ENCODE data around the gene JAKMIP1.

DNA sequence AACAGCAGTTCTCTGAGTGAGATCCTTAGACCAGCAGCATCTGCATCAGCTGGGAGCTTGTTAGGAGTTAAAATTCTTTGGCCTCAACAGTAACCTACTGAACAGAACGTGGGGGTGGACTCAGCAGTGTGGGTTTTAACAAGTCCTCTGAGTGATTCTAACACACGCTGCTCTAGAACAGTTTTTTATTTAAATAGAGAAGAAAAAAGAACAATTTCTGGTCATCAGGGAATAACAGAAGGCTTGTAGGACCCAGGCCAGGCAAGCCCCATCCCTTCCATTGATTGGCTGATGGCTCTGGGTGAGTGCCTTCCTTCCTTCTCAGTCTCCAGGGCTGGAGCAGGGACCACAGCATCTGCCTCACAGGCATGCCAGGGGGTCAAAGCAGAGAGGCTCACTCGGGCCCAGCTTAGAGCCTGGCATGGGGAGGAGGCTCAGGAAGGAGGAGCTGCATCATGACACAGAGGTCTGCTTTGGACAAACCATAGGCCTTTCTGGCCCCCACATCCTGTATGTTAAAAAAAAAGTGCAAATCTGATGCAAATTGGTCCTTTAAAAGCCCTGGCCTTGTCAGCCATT is 56.7 kb downstream of the JAKMIP1 start:
- TF ChIP-seq, protein P1, sequence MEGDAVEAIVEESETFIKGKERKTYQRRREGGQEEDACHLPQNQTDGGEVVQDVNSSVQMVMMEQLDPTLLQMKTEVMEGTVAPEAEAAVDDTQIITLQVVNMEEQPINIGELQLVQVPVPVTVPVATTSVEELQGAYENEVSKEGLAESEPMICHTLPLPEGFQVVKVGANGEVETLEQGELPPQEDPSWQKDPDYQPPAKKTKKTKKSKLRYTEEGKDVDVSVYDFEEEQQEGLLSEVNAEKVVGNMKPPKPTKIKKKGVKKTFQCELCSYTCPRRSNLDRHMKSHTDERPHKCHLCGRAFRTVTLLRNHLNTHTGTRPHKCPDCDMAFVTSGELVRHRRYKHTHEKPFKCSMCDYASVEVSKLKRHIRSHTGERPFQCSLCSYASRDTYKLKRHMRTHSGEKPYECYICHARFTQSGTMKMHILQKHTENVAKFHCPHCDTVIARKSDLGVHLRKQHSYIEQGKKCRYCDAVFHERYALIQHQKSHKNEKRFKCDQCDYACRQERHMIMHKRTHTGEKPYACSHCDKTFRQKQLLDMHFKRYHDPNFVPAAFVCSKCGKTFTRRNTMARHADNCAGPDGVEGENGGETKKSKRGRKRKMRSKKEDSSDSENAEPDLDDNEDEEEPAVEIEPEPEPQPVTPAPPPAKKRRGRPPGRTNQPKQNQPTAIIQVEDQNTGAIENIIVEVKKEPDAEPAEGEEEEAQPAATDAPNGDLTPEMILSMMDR (IDR thresholded peaks at IDR 0.05) = no peak
- no peak for TF ChIP-seq POLR2A (IDR thresholded peaks at IDR 0.05)
